ENCODE measurements around the gene BBLN.

BBLN gene

GRCh38 chr9:128145536-128145935 is 14.5 kb upstream of the BBLN start:
- no peak for DNase-seq (ENCODE audit: low read depth)

- no peak for DNase-seq (ENCODE audit: low read depth)
These were observed 14.1 kb upstream of the BBLN start for GRCh38 chr9:128145951-128146351.

GRCh38 chr9:128146591-128147120 is 13.4 kb upstream of the BBLN start:
- no peak for DNase-seq (ENCODE audit: low read depth)

GRCh38 chr9:128148509-128149000 is 11.5 kb upstream of the BBLN start:
- no peak for DNase-seq (ENCODE audit: low read depth)

- DNase-seq (ENCODE audit: low read depth), result no peak
These were observed 10.9 kb upstream of the BBLN start, which contains the start of gene LCN2 for GRCh38 chr9:128149001-128149701. Gene LCN2, plus strand, starts transcription at chr9:128149453. Its CDS starts 73 bp downstream, at chr9:128149526.

- DNase-seq (ENCODE audit: low read depth), result no peak
These were observed 10.0 kb upstream of the BBLN start for GRCh38 chr9:128149951-128150593.

GRCh38 chr9:128150594-128151308 is 9.3 kb upstream of the BBLN start:
- no peak for DNase-seq (ENCODE audit: low read depth)

GRCh38 chr9:128151309-128152132 is 8.5 kb upstream of the BBLN start:
- DNase-seq (ENCODE audit: low read depth), result no peak

GRCh38 chr9:128152133-128153059 is 7.7 kb upstream of the BBLN start:
- DNase-seq (ENCODE audit: low read depth), result no peak

- DNase-seq (ENCODE audit: low read depth), result no peak
These were observed 6.8 kb upstream of the BBLN start for GRCh38 chr9:128153060-128153946.

- no peak for DNase-seq (ENCODE audit: low read depth)
These were observed 5.9 kb upstream of the BBLN start for GRCh38 chr9:128153947-128154695.

GRCh38 chr9:128155736-128156500 is 4.1 kb upstream of the BBLN start:
- DNase-seq (ENCODE audit: low read depth), result no peak

GRCh38 chr9:128159522-128159783 is 612 bp upstream of the BBLN start:
- DNase-seq (ENCODE audit: low read depth), result no peak

- no peak for DNase-seq (ENCODE audit: low read depth)
These were observed 530 bp downstream of the BBLN start for GRCh38 chr9:128160603-128160987.

GRCh38 chr9:128161215-128161902 is 1.3 kb downstream of the BBLN start:
- DNase-seq (ENCODE audit: low read depth), result no peak

- peak; percentile 33 for DNase-seq (ENCODE audit: low read depth)
These were observed 2.4 kb downstream of the BBLN start for GRCh38 chr9:128162215-128163026.

GRCh38 chr9:128163027-128163515 is 3.0 kb downstream of the BBLN start:
- no peak for DNase-seq (ENCODE audit: low read depth)
